Keratinocyte (primary cell): ENCODE results near the gene DOCK1. TPM values are rescaled to one million over a fixed set of nuclear protein-coding genes. Genes with fewer than 3 reads are reported as not detected.

Experiments
- DNase-seq: peaks from one replicate; pipeline ENCODE4 v3.0.0-alpha.2; 2011; ENCODE audit warnings: low read depth, missing footprints, low spot score
- FAIRE-seq: peaks from 2 replicates; lab custom pipeline; 2011; peaks lifted over from hg19 to GRCh38; lab: Jason Lieb, UNC
- H2AFZ ChIP-seq: 2 replicates; pipeline ENCODE4 v1.6.0; 2012; ENCODE audit warnings: low read length, control low read depth, inconsistent platforms; ENCODE audit not compliant: control insufficient read depth
- H3K27ac ChIP-seq: 2 replicates; pipeline ENCODE4 v1.5.1; 2011; ENCODE audit warnings: low read length; ENCODE audit not compliant: control insufficient read depth, insufficient read depth
- H3K27me3 ChIP-seq: 3 replicates; pipeline ENCODE4 v1.6.0; 2011; ENCODE audit warnings: low read length; ENCODE audit not compliant: control insufficient read depth, insufficient read depth; ENCODE audit errors: extremely low read depth
- H3K36me3 ChIP-seq, 2 experiments: 2 replicates in 1 of 2; 3 replicates in 1 of 2; pipeline ENCODE4 v1.5.1; 2011; ENCODE audit warnings: low read length in 2 of 2, mild to moderate bottlenecking in 1 of 2; ENCODE audit not compliant: control insufficient read depth in 2 of 2, insufficient read depth in 2 of 2; ENCODE audit errors: extremely low read depth in 1 of 2
- H3K4me1 ChIP-seq: 3 replicates; pipeline ENCODE4 v1.5.1; 2011; ENCODE audit warnings: low read length; ENCODE audit not compliant: control insufficient read depth, insufficient read depth; ENCODE audit errors: extremely low read depth
- H3K4me2 ChIP-seq: 3 replicates; pipeline ENCODE4 v1.6.0; 2011; ENCODE audit warnings: low read depth, low read length; ENCODE audit not compliant: control insufficient read depth, insufficient read depth; ENCODE audit errors: extremely low read depth
- H3K4me3 ChIP-seq, 3 experiments: fragments of 200-600 bp in 1 of 3; sonication (generic) in 1 of 3; 2 replicates in 2 of 3; 3 replicates in 1 of 3; pipeline ENCODE4 v1.5.1; 2011 to 2016; ENCODE audit warnings: low read length in 3 of 3, mild to moderate bottlenecking in 3 of 3, control low read depth in 2 of 3, inconsistent platforms in 1 of 3, low read depth in 1 of 3, mixed read lengths in 1 of 3, mixed run types in 1 of 3, moderate library complexity in 1 of 3; ENCODE audit not compliant: control insufficient read depth in 2 of 3, insufficient read depth in 2 of 3; ENCODE audit errors: extremely low read depth in 1 of 3
- H3K79me2 ChIP-seq: 2 replicates; pipeline ENCODE4 v1.6.0; 2012; ENCODE audit warnings: low read length; ENCODE audit not compliant: control insufficient read depth, insufficient read depth
- H3K9ac ChIP-seq: 3 replicates; pipeline ENCODE4 v1.6.0; 2011; ENCODE audit warnings: low read length; ENCODE audit not compliant: control insufficient read depth, insufficient read depth; ENCODE audit errors: extremely low read depth
- H3K9me1 ChIP-seq: 3 replicates; pipeline ENCODE4 v1.6.0; 2011; ENCODE audit warnings: low read length; ENCODE audit not compliant: control insufficient read depth, insufficient read depth; ENCODE audit errors: extremely low read depth
- H3K9me3 ChIP-seq: 2 replicates; pipeline ENCODE4 v1.5.1; 2012; ENCODE audit warnings: low read depth, low read length; ENCODE audit not compliant: control insufficient read depth
- H4K20me1 ChIP-seq: 3 replicates; pipeline ENCODE4 v1.6.0; 2011; ENCODE audit warnings: low read length; ENCODE audit not compliant: control insufficient read depth, insufficient read depth; ENCODE audit errors: extremely low read depth
- CTCF ChIP-seq, 3 experiments: IDR thresholded peaks in 1 of 3; conservative IDR thresholded peaks in 1 of 3; optimal IDR thresholded peaks in 1 of 3; 2 replicates in 2 of 3; 3 replicates in 1 of 3; pipeline versions ENCODE3 to v1.5.1; 2011; ENCODE audit warnings: low read length in 3 of 3, mild to moderate bottlenecking in 3 of 3, moderate library complexity in 2 of 3, control low read depth in 1 of 3, inconsistent platforms in 1 of 3; ENCODE audit not compliant: insufficient read depth in 2 of 3; ENCODE audit errors: extremely low read depth in 1 of 3
- EZH2 ChIP-seq: IDR thresholded peaks from one replicate; pipeline ENCODE4 v1.6.1; 2012; ENCODE audit warnings: inconsistent platforms, mild to moderate bottlenecking, low read length, moderate library complexity
- dilution Hi-C: fragments of 300-500 bp; cut with MboI; formaldehyde crosslinking; loops from one replicate; pipeline ENCODE4 v1.7.0; 2020; ENCODE audit warnings: low sequenced_read_pairs; ENCODE audit not compliant: extremely low pct_ligation_motif_present
- polyA plus RNA-seq, 5 experiments: library from polyadenylated mRNA; depleted of rRNA in 3 of 5; stranded (reverse) in 3 of 5; stranded (forward) in 1 of 5; unstranded in 1 of 5; fragments of >200 nt; gene quantifications; 1 replicate in 1 of 5; 2 replicates in 3 of 5; 3 replicates in 1 of 5; pipeline versions ENCODE4 v1.2.1 to v1.2.3, GENCODE V29; 2011 to 2012; ENCODE audit warnings: missing spikeins in 2 of 5, low read depth in 1 of 5, low replicate concordance in 1 of 5

The DOCK1 gene
- polyA plus RNA-seq, 1 donor (not counting 4 experiments of a cell fraction or from before 2014, with no cell fraction given) = 15.7 TPM

- Histone ChIP-seq H3K36me3 (peaks cover 0 to 6% of the 10 kb centered on the region in 2 experiments), H4K20me1 (no peaks in the 10 kb centered on the region), H3K4me2 (no peak overlapping the region), H3K79me2 (no peaks in the 10 kb centered on the region), H2AFZ (no peak overlapping the region), H3K27ac (no peak overlapping the region), H3K4me1 (peaks cover 12% of the 10 kb centered on the region), H3K4me3 (no peak overlapping the region), H3K9me1 (no peaks in the 10 kb centered on the region), H3K27me3 (no peaks in the 10 kb centered on the region), H3K9me3 (no peaks in the 10 kb centered on the region), H3K9ac (no peak overlapping the region)
- no peak for FAIRE-seq
- dilution Hi-C loops = no loop called here
- TF ChIP-seq CTCF (optimal IDR thresholded peaks at IDR 0.05 in 1 of 3, IDR thresholded peaks at IDR 0.05 in 1 of 3, conservative IDR thresholded peaks at IDR 0.05 in 1 of 3; ENCODE audit: extremely low read depth in 1 of 3, insufficient read depth in 2 of 3, low read length in 3 of 3) (no peak), EZH2 (no peak)
- no peak for DNase-seq
Observed at GRCh38 chr10:127142856-127143255, 237.6 kb downstream of the DOCK1 start.

GRCh38 chr10:127145173-127145572 lies 239.9 kb downstream of the DOCK1 start:
- Histone ChIP-seq H3K36me3 (peaks cover 0 to 1% of the 10 kb centered on the region in 2 experiments), H3K4me3 (no peak overlapping the region), H3K9me1 (peaks cover 3% of the 10 kb centered on the region), H3K4me2 (peak overlapping the region; percentile 6), H4K20me1 (no peaks in the 10 kb centered on the region), H3K27ac (peak overlapping the region; percentile 33), H3K9me3 (no peaks in the 10 kb centered on the region), H3K79me2 (no peaks in the 10 kb centered on the region), H3K9ac (no peak overlapping the region), H3K27me3 (no peaks in the 10 kb centered on the region), H3K4me1 (peaks cover 31% of the 10 kb centered on the region), H2AFZ (no peak overlapping the region)
- DNase-seq = no peak
- TF ChIP-seq CTCF (optimal IDR thresholded peaks at IDR 0.05 in 1 of 3, IDR thresholded peaks at IDR 0.05 in 1 of 3, conservative IDR thresholded peaks at IDR 0.05 in 1 of 3; ENCODE audit: extremely low read depth in 1 of 3, insufficient read depth in 2 of 3, low read length in 3 of 3) (no peak), EZH2 (no peak)
- dilution Hi-C loops = no loop called here
- FAIRE-seq = peak; percentile 91
